ENCODE measurements around the gene NEGR1. TPM values are rescaled to one million over a fixed set of nuclear protein-coding genes. Genes with fewer than 3 reads are reported as not detected.

The NEGR1 gene
- total RNA-seq, 1 donor from 2014 or later, result 7.6 TPM

DNA sequence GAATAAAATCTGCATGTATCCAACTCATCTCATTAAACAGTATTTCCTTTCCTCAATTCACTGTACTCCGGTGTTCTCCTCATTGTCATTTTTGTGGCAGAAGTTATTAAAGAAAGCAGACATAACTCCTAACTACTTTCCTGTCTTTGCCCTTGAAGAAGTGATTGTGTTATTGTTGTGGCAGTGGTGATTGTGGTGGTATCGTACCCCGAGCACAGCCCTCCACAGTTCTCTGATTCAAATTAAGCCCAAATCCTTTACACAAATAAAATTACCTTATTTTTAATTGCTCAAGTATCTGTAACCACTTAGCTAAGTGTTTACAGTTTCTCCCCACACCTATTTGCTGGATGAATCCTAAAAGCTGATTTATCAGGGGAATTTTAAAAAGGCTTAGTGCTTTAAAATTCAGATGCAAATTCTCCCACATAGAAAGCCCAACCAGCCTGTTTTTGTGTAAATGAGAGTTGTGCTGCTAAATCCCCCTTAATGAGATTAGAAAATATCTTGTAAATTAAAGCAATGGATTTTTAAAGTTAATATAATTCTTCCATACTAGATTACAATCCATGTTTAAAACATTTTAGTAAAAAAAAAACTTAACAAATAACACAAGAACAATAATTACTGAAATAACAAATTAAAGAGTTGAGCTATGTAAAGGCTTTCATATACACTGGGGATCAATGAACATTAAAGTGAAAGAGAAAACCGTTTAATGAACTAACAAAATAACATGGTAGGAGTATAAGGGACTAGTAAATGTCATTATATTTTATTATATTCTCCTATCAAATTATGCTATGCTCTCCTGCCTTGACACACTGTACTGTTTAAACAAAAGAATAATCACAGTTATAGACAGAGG lies 259.0 kb downstream of the NEGR1 start:
- TF ChIP-seq, protein P1, sequence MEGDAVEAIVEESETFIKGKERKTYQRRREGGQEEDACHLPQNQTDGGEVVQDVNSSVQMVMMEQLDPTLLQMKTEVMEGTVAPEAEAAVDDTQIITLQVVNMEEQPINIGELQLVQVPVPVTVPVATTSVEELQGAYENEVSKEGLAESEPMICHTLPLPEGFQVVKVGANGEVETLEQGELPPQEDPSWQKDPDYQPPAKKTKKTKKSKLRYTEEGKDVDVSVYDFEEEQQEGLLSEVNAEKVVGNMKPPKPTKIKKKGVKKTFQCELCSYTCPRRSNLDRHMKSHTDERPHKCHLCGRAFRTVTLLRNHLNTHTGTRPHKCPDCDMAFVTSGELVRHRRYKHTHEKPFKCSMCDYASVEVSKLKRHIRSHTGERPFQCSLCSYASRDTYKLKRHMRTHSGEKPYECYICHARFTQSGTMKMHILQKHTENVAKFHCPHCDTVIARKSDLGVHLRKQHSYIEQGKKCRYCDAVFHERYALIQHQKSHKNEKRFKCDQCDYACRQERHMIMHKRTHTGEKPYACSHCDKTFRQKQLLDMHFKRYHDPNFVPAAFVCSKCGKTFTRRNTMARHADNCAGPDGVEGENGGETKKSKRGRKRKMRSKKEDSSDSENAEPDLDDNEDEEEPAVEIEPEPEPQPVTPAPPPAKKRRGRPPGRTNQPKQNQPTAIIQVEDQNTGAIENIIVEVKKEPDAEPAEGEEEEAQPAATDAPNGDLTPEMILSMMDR (IDR thresholded peaks at IDR 0.05), result no peak
- no peaks in the 10 kb centered on the region for H3K4me1 Mint-ChIP-seq (ENCODE audit: unreplicated experiment)
- H3K27ac Mint-ChIP-seq (ENCODE audit: unreplicated experiment), result no peak overlapping the region
- no peak overlapping the region for H3K4me3 Mint-ChIP-seq (ENCODE audit: unreplicated experiment)
- no peaks in the 10 kb centered on the region for H3K27me3 Mint-ChIP-seq (ENCODE audit: unreplicated experiment)
- DNase-seq (ENCODE audit: extremely low spot score, unreplicated experiment), result no peak
- no peaks in the 10 kb centered on the region for H3K36me3 Mint-ChIP-seq (ENCODE audit: unreplicated experiment)
- no peaks in the 10 kb centered on the region for H3K9me3 Mint-ChIP-seq (ENCODE audit: unreplicated experiment)

DNA sequence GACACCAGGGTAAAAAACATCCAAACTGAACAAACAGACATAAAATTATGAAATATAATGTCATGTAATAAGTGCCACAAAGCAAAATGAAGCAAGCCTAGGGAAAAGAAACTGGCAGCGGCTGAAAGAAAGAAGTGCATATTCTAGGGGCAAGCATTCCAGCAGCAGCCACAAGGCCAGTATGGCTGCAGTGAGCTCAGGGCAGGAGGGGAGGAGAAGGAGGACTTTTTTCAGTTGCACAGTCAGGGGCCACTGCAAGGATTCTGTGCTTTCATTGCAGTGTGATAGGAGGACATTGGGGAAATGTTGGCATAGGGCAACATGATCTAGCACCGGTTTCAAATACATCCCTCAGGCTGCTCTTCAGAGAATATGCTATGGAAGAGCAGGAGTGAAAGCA lies 263.8 kb downstream of the NEGR1 start:
- DNase-seq (ENCODE audit: extremely low spot score, unreplicated experiment), result no peak
- Mint-ChIP-seq H3K27ac (ENCODE audit: unreplicated experiment) (no peak overlapping the region), H3K4me3 (ENCODE audit: unreplicated experiment) (no peak overlapping the region), H3K27me3 (ENCODE audit: unreplicated experiment) (no peaks in the 10 kb centered on the region), H3K36me3 (ENCODE audit: unreplicated experiment) (no peaks in the 10 kb centered on the region), H3K4me1 (ENCODE audit: unreplicated experiment) (no peaks in the 10 kb centered on the region), H3K9me3 (ENCODE audit: unreplicated experiment) (no peaks in the 10 kb centered on the region)
- TF ChIP-seq, protein P1 (IDR thresholded peaks at IDR 0.05), result no peak

DNA sequence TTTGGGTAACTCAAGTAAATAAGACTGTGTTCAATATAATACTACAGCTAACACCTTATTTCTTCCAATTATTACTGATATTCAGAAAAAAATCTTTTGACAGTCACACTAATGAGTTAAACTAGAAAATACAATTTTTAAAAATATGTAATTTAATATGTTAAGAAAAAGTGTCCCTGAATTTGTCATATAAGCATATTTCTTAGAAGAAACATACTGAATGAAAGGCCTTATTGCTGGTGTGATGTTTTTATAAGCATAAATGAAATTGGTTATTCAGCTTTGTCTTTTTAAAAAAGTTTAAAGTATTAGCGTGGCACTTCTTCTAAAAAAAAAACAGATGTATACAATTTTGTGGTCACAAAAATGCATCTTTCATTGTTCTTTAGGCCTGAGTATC lies 267.3 kb downstream of the NEGR1 start:
- Mint-ChIP-seq H3K27me3 (ENCODE audit: unreplicated experiment) (no peaks in the 10 kb centered on the region), H3K4me1 (ENCODE audit: unreplicated experiment) (peaks cover 9% of the 10 kb centered on the region), H3K4me3 (ENCODE audit: unreplicated experiment) (no peak overlapping the region), H3K27ac (ENCODE audit: unreplicated experiment) (no peak overlapping the region), H3K36me3 (ENCODE audit: unreplicated experiment) (no peaks in the 10 kb centered on the region), H3K9me3 (ENCODE audit: unreplicated experiment) (no peaks in the 10 kb centered on the region)
- no peak for DNase-seq (ENCODE audit: extremely low spot score, unreplicated experiment)
- TF ChIP-seq, protein P1 (IDR thresholded peaks at IDR 0.05), result no peak

- Mint-ChIP-seq H3K9me3 (ENCODE audit: unreplicated experiment) (no peaks in the 10 kb centered on the region), H3K4me3 (ENCODE audit: unreplicated experiment) (no peak overlapping the region), H3K27ac (ENCODE audit: unreplicated experiment) (no peak overlapping the region), H3K27me3 (ENCODE audit: unreplicated experiment) (no peaks in the 10 kb centered on the region), H3K4me1 (ENCODE audit: unreplicated experiment) (peaks cover 23% of the 10 kb centered on the region), H3K36me3 (ENCODE audit: unreplicated experiment) (no peaks in the 10 kb centered on the region)
- DNase-seq (ENCODE audit: extremely low spot score, unreplicated experiment), result no peak
- TF ChIP-seq, protein P1 (IDR thresholded peaks at IDR 0.05), result no peak
These were observed 269.2 kb downstream of the NEGR1 start for GRCh38 chr1:72013161-72013560.

DNA sequence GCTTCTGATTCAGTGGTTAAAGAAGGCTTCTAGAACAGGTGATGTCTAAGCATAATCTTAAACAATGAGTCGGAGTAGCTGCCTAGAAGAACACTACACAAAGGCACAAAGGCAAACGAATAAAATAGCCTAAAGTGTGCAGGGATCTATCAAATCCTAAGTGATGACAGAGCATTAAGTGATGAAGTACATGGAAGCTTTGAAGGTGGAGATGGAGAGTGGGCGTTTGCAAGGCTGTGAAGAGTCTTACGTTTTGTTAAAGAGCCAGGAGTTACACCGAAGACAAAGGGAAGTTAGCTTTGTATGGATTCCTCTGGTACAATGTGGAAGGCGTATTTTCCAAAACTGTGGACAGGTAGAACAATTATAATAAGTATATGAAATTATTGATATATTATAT lies 270.6 kb downstream of the NEGR1 start:
- Mint-ChIP-seq H3K27me3 (ENCODE audit: unreplicated experiment) (no peaks in the 10 kb centered on the region), H3K4me3 (ENCODE audit: unreplicated experiment) (no peak overlapping the region), H3K27ac (ENCODE audit: unreplicated experiment) (no peak overlapping the region), H3K36me3 (ENCODE audit: unreplicated experiment) (no peaks in the 10 kb centered on the region), H3K9me3 (ENCODE audit: unreplicated experiment) (no peaks in the 10 kb centered on the region), H3K4me1 (ENCODE audit: unreplicated experiment) (peaks cover 31% of the 10 kb centered on the region)
- DNase-seq (ENCODE audit: extremely low spot score, unreplicated experiment), result no peak
- TF ChIP-seq, protein P1 (IDR thresholded peaks at IDR 0.05), result no peak
